Hindlimb muscle (tissue), 1 donor: ENCODE data around the gene LRTM2. TPM values are rescaled to one million over a fixed set of nuclear protein-coding genes. Genes with fewer than 3 reads are reported as not detected.
"Not testable (repeated sequence)": the region's sequence is repeated elsewhere in the genome, so short reads cannot be mapped to it uniquely, and the experiment has no call there.

ENCODE experiments used
- DNase-seq: peaks from one replicate; pipeline ENCODE4 v3.0.0-alpha.2; 2013
- polyA plus RNA-seq: library from polyadenylated mRNA; unstranded; fragments of 120-200 nt; gene quantifications from one replicate; pipeline ENCODE4 v1.2.1, GENCODE V29; 2013; ENCODE audit not compliant: insufficient read length

Gene LRTM2
- polyA plus RNA-seq, 1 donor = 0.31 TPM

GRCh38 chr12:1811281-1811947 is 9.0 kb upstream of the LRTM2 start:
- no peak for DNase-seq

- no peak for DNase-seq
These were observed 8.4 kb upstream of the LRTM2 start for GRCh38 chr12:1811948-1812291.

GRCh38 chr12:1812650-1813302 is 7.6 kb upstream of the LRTM2 start:
- no peak for DNase-seq

- no peak for DNase-seq
These were observed 6.1 kb upstream of the LRTM2 start for GRCh38 chr12:1814266-1814665.

- no peak for DNase-seq
These were observed 5.3 kb upstream of the LRTM2 start for GRCh38 chr12:1815108-1815507.

GRCh38 chr12:1815814-1816729 is 4.3 kb upstream of the LRTM2 start:
- no peak for DNase-seq

GRCh38 chr12:1816730-1817348 is 3.5 kb upstream of the LRTM2 start:
- no peak for DNase-seq

- DNase-seq = not testable (repeated sequence)
These were observed 2.4 kb upstream of the LRTM2 start for GRCh38 chr12:1817928-1818327.

- DNase-seq = no peak
These were observed 1.3 kb upstream of the LRTM2 start for GRCh38 chr12:1819050-1819449.

GRCh38 chr12:1819571-1819970 is 794 bp upstream of the LRTM2 start:
- no peak for DNase-seq

GRCh38 chr12:1820896-1821291 is 529 bp downstream of the LRTM2 start:
- DNase-seq = no peak

- DNase-seq = no peak
These were observed 1.4 kb downstream of the LRTM2 start for GRCh38 chr12:1821805-1822204.

- DNase-seq = no peak
These were observed 2.3 kb downstream of the LRTM2 start for GRCh38 chr12:1822699-1823098.

- no peak for DNase-seq
These were observed 2.9 kb downstream of the LRTM2 start for GRCh38 chr12:1823237-1823636.

GRCh38 chr12:1825382-1826102 is 5.2 kb downstream of the LRTM2 start:
- DNase-seq = no peak

- no peak for DNase-seq
These were observed 6.0 kb downstream of the LRTM2 start for GRCh38 chr12:1826401-1826800.

- DNase-seq = no peak
These were observed 6.7 kb downstream of the LRTM2 start for GRCh38 chr12:1826867-1827705.

- DNase-seq = no peak
These were observed 7.8 kb downstream of the LRTM2 start for GRCh38 chr12:1827826-1828805.

GRCh38 chr12:1828856-1829255 is 8.5 kb downstream of the LRTM2 start:
- no peak for DNase-seq

GRCh38 chr12:1829306-1829900 is 9.0 kb downstream of the LRTM2 start:
- no peak for DNase-seq
